ENCODE results near the gene SOWAHC.
"Not testable (repeated sequence)": the region's sequence is repeated elsewhere in the genome, so short reads cannot be mapped to it uniquely, and the experiment has no call there.

SOWAHC gene

DNA sequence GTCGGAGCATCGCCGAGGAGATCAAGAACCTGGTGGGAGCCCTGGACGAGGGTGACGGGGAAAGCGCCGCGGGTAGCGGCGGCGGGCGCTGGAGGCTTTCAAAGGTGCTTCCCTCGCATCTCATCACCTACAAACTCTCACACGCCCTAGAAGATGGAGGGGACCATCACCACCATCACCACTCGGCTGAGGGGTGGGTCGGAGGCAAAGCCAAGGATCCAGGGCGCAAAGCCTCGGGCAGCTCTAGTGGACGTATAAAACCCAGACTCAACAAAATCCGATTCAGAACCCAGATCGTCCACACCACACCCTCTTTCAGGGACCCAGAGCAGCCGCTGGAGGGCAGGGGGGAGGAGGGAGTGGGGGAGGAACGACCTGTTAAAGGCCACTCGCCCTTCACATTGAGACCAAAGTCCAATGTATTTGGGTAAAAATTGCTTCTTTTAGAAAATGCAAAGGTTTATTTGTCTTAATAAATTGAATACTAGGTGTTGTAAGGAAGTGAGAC is 1.5 kb downstream of the SOWAHC start:
- no peak for DNase-seq (ENCODE audit: low read depth in 2 of 2)

DNA sequence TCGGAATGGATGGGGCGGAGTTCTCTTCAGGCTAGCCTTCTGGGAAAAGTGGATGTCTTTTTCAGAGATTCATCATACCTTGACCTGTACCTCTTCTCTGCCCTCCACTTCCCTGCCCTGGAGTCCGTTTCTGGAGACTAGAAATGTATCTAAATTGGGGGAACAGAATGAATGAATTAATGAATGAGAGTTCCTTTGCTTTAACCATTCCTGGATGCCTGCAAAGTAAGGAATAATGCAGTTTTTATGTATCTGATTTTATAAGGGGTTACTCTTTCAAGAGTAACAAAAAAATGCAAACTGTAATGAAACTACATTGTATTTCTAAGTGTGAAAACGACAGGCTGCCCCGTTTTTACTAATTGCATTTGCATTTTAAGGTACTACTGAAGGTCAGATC is 2.0 kb downstream of the SOWAHC start:
- DNase-seq (ENCODE audit: low read depth in 2 of 2) = no peak

DNA sequence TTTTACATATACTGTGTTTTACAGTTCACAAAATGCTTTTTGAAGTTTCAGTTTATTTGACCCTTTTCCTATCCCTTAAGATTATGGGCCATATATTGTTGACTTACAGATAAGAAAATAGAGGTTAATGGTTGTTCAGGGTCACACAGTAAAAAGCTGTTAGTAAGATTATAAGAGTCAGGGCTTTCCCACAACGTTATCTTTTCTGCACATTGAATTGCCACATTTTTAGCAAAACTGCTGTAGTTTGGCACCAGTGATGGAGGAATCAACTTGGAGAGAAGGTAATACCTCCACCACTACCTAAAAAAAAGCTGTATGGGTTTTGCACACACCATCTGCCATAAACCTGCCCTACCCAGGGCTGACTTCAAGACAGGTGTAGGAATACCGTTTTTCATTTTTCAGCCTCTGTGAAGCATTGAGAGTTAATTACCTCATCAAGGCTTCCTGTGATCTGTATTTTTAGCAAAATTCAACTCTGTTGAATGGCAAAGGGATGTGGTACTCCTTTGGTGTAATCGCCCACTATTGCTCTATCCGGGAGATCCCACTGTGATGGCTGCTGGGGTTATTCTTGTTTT is 5.0 kb downstream of the SOWAHC start:
- DNase-seq (ENCODE audit: low read depth in 2 of 2) = no peak

DNA sequence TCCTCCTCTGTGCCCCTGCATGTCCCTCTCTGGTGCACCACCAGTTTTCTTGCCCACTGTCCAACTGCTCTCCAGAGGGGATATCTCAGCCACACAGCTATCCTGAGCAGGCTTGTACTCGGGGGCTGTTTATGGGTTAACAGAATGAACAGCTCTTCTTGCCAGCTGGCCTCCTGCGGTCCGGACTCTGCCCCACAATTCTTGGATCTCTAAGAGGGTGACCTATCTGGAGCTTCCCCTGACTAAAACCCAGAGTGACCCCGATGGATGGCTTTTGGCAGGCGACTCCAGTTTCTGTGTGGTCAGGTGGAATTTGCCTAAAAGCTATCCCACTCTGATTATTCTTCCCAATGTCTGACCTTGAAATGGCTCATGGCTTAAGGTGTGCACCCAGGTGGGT is 9.1 kb downstream of the SOWAHC start:
- no peak for DNase-seq (ENCODE audit: low read depth in 2 of 2)

DNA sequence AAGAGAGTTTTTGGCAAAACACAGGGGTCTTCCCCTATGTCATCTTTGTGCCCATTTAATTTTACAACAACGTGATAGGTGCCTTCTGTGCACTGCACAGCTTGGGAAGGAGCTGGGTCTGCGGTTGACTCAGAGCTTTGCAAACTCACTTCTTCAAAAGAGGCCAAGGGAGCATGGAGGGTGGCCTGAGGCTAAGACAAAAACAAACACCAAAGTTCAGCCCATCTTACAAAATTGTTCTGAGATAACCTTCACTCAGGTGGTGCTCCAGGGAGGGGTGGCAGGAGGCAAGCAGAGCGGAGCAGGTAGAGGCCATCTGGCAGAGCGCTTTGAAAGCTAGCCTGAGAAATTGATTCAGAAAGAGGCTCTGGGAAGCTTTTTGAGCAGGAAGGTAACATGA is 9.8 kb downstream of the SOWAHC start:
- no peak for DNase-seq (ENCODE audit: low read depth in 2 of 2)

DNA sequence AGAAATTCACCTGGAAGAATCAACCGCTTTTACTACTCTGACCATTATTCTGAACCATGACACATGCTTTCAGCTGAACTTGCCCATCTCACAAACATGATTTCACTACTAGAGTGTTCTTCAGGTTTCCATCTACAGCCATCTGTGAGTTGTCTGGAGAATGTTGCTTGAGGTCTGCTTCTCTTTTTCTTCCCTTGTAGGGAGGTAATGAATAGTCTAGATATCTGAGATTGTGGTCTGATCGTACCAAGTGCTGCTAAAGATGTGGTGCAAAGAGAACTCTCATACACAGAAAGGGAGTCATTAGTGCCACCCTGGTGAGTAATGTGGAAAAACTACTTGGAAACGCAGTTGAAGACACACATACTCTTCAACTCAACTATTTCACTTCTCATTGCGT is 10.2 kb downstream of the SOWAHC start:
- no peak for DNase-seq (ENCODE audit: low read depth in 2 of 2)

DNA sequence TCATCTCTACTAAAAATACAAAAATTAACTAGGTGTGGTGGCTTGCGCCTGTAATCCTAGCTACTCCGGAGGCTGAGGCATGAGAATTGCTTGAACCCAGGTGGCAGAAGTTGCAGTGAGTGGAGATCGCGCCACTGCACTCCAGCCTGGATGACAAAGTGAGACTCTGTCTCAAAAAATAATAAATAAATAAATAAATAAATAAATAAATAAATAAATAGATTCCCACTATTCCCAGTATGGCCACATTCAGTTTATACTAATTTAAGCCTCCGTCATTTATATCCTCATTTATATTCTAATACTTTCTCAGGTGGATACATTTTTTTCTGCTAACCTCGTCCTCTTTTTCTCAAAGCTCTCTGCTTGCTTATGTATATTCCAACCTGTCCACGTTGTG is 14.2 kb downstream of the SOWAHC start:
- not testable (repeated sequence) for DNase-seq (ENCODE audit: low read depth in 2 of 2)

DNA sequence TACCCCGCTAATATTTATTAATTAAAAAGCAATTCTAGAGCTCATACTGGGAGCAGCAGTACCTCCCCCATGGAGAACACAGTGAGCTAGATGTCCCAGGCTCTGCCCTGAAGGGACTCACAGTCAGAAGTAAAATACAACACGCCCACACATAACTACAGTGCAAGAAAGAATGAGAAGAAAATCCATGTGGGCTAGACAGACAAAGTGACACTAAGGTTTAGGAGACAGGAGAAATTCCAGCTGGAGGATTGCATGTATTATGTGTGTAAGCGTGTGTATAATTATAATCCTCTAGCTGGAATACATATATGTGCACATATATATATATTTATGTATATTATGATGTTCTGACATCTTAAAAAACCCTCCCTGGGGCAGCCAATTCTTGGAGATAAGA is 15.7 kb downstream of the SOWAHC start:
- no peak for DNase-seq (ENCODE audit: low read depth in 2 of 2)

DNA sequence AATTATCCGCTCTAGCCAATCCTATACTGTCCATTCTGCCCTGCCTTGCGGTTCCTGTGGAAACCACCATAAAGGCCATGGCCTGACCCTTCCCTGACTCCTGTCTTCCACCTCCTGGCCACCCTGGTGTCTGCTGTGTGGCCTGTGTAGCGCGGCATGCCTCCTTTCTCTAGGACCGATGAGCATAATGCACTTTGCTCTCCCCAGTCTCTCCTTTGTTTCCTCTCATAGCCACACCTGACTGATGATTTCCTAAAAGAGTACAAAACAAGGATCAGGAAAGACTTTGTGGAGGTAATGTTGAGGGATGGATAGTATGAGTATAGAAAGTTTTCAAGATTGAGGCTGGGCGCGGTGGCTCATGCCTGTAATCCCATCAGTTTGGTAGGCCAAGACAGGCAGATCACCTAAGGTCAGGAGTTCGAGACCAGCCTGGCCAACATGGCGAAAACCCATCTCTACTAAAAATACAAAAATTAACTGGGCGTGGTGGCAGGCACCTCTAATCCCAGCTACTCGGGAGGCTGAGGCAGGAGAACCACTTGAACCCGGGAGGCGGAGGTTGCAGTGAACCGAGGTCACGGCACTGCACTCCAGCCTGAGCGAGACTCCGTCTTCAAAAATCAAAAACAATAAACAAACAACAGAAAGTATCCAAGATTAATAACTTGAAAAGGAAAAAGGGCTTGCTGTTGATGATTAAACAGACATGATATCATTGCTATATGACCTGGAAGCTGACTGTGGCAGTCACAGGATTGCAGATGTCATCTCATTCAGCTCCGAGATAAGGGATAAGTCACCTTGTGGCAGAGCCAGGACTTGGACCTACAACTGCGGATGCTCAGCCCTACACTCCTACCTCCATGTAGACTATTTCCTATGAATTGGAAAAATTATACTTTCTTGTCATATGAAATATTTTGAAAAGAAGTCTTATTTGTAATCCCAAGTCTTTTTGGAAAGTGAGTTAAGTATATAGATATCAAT is 16.6 kb downstream of the SOWAHC start:
- DNase-seq (ENCODE audit: low read depth in 2 of 2) = no peak

DNA sequence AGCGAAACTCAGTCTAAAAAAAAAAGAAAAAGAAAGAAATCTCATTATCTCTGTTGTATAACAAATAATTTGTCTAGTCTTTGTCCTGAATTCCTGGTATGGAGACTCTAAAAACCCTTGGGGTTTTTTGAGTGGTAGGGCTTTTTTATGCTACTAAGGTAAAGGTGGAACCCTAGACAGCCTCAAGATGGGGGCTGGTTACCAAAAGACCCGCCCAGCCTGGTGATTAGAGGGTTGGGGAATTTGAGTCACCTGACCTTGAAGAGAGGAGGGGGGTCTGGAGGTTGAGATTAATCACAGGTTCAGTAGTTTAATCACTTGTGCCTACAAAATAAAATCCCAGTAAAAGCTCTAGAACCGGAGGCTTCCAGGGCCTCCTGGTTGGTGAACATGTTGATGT is 17.6 kb downstream of the SOWAHC start:
- DNase-seq (ENCODE audit: low read depth in 2 of 2) = no peak

DNA sequence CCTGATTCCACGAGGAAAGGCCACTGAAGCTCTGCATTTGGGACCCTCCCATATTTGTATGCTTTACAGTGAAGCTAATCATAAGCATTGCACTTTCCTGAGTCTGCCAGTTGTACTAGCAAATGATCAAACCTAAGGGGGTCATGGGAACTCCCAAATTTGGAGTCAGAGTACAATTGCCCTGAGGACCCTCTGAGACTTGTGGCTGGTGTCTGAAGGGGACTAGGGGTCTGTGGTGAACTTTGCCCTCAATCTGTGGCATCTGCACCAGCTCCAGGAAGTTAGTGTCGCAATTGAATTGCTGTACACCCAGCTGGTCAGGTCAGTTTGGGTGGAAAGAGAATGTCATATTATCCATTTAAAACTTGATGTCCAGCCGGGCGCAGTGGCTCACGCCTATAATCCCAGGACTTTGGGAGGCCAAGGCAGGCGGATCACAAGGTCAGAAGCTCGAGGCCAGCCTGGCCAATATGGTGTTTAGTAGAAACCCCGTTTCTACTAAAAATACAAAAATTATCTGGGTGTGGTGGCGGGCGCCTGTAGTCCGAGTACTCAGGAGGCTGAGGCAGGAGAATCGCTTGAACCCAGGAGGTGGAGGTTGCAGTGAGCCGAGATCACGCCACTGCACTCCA is 18.1 kb downstream of the SOWAHC start:
- no peak for DNase-seq (ENCODE audit: low read depth in 2 of 2)

DNA sequence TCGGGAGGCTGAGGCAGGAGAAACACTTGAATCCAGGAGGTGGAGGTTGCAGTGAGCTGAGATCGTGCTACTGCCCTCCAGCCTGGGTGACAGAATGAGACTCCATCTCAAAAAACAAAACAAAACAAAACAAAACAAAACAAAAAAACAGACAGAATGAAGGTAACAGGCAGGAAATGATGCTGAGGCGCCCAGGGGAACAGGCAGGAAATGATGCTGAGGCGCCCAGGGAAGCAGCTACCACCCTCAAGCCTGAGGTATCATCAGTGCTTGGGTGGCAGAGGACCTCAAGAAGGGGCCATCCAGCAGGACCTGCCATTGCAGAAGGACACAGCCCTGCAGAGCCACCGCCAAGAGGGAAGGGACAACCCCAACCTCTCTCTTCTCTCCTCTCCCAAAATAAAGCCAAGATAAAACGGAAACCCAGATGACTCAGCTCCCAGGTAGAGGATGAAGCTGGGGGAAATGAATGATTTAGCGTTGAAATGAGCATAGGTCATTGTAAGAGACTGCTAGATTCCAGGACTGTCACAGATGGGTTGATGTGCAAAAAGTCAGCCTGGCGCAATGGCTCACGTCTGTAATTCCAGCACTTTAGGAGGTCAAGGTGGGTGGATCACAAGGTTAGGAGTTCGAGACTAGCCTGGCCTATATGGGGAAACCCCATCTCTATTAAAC is 19.3 kb downstream of the SOWAHC start:
- no peak for DNase-seq (ENCODE audit: low read depth in 2 of 2)

DNA sequence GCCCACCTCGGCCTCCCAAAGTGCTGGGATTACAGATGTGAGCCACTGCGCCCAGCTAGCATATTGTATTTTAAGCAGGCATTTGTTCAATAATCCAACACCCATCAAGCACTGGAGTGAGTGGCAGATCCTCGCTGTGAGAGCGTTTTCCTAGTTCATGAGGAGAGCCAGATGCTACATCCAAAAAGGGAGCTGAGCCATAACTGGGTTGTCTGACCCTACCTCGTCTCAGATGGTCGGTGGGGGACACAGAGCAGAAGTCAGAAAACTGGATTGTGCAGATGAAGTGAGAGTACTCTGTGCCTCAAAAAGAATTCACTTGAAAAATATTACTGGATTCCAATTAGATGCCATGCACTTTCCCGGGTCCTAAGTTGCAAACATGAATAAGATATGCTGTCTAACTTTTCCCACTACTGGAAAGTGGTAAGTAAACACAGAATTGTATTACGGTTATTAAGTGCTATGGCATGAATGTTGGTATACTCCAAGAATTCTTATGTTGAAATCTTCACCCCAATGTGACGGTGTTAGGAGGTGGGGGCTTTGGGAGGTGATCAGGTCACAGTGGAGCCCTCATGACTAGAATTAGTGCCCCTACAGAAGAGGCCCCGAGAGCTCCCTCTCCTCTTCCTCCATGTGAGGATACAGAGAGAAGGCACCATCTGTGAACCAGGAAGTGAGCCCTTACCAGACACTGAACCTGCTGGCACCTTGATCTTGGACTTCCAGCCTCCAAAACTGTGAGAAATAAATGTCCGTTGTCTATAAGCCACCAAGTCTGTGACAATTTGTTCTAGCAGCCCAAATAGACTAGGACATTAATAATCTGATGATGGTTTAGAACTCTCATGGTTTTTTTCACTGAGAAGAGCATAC is 21.5 kb downstream of the SOWAHC start:
- no peak for DNase-seq (ENCODE audit: low read depth in 2 of 2)

DNA sequence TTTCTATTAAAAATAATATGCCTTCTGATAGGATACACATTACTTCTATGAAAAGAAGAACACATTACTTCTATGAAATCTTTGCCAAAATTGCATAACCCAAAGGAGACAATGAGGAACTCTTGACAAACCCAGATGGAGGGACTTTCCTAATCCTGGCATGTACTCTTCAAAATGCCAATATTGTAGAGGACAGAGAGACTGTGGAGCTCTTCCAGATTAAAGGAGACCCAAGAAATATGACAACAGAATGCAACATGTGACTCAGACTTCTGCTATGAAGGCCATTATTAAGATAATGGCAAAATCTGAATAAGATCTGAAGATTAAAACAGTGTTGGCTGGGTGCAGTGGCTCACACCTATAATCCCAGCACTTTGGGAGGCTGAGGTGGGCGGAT is 22.2 kb downstream of the SOWAHC start:
- DNase-seq (ENCODE audit: low read depth in 2 of 2) = no peak

DNA sequence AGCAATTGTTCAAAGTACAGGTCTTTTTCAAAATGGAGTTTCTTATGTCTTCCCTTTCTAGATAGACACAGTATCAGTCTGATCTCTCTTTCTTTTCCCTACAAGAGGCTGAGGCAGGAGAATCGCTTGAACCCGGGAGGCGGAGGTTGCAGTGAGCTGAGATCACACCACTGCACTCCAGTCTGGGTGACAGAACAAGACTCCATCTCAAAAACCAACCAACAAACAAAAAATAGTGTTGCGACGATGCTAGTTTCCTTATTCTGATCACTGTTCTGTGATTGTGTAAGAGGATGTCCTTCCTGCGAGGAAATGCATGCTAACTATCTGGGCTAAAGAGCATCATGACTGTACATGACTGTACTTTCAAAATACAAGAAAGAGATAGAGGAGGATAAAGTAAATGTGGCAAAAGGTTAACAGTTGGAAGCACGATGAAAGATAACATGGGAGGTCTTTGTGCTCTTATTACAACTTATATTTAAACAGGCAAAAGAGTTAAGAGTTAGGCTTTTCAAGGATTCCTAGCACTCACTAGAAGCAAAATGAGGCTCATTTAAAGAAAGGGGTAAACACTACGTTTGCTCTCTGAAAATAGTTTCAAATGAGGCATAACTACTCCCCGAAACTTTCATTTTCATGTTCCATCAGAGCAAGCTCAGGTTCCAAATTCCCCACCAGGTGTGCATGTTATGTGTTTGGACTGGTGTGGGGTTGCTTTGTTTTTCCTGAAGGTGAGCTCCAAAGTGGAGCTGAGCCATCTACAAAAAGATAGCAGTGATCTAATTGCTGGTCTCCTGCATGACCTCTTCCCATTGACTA is 23.8 kb downstream of the SOWAHC start:
- no peak for DNase-seq (ENCODE audit: low read depth in 2 of 2)

DNA sequence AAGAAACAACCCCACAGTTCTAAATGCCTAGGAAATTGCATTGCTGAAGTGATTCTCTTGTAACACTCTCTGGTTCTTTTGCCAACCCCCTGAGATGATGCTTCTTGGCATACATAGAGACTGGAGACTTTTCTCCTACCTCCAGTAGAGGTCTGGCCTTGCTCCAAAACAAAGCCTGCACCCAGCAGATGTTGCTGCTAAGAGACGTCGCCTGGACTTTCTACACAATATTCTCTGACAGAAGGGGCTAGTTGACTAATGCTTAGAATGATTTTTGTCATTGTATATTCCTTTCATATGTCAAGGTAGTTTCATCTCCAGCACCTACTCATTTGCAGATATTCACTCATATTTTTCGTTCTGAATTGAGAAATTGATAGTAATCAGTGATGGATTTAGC is 24.6 kb downstream of the SOWAHC start:
- no peak for DNase-seq (ENCODE audit: low read depth in 2 of 2)

DNA sequence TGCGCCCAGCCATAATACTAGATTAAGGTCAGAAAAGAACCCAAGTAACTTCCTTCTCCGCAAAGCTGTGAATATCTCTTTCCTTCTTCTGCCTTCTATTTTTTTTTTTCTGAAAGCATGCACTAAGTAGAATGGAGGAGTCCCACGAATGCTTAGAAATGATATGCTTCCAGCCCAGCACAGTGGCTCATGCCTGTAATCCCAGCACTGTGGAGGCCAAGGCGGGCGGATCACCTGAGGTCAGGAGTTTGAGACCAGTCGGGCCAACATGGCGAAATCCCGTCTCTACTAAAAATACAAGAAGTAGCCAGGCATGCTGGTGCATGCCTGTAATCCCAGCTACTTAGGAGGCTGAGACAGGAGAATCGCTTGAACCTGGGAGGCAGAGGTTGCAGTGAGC is 25.8 kb downstream of the SOWAHC start:
- DNase-seq (ENCODE audit: low read depth in 2 of 2) = not testable (repeated sequence)

DNA sequence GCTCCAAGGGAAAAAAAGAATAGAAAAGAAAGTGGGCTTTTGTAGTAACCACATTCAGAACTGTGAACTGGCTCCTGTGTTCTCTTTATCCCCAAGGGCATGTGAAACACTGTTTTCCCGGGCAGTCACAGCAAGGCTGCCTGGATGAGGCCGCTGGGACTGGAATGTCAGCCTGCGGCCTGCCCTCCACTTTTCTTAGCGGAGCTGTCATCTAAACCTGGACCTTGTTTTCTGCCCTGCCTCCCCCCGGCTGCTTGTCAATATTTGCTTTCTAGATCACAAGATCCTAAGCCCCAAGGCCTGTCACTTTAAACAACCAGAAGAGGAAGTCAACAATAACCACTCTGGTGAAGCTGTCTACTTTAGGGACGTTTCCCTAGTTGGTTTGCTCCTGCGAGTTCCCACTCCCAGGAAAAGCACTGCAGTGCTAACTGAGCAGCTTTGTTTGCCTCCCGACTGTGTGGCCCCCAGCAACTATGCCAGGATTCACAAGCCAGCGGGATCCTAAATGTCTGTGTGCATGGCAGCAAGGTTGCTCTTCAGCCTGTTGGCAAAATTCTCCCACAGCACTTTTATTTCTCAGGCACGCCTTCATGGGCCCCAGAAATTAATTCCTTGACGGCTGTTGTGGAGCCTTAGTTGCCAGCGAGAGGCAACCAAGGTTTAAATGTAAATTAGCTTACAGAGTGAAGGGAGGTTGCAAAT is 30.6 kb downstream of the SOWAHC start:
- DNase-seq (ENCODE audit: low read depth in 2 of 2) = no peak

DNA sequence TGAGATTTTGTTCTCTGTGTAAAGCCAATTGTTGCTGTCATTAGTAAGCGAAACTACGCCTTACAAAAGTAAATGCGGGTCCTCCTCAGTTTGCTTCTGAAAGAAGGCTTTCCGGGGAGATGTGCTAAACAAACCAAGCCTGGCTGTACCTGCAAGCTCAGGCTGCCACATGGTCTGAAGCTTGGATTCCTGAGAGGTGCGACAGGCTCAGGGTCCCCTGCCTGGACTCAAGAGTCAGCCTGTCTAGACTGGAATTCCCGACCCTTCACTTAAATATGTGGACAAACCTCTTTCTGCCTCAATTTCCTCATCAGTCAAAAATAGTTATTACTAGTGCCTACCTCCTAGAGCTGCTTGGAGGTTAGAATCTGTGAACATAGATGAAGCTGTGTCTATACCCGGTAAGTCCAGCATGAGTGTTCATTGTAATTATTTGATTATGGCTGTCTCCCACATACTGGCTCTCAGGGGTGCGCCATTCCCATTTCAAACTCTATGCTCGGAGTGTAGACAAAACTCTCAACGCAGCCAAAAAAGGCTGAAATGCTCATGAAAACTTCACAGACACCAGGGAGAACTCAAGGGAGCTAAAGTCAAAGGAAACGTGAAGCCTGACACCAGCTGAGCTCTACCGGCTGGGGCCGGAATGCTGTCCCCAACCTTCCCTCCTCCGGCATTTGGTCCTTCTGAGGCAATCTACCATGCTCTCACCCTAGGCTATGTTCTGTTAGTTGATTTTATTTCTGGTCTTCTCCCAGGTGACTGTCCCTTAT is 31.4 kb downstream of the SOWAHC start:
- no peak for DNase-seq (ENCODE audit: low read depth in 2 of 2)
